ENCODE measurements around the gene HDAC4. TPM values are rescaled to one million over a fixed set of nuclear protein-coding genes. Genes with fewer than 3 reads are reported as not detected.

Gene HDAC4
- total RNA-seq, 1 experiment from 2014 or later, result 47.6 TPM

DNA sequence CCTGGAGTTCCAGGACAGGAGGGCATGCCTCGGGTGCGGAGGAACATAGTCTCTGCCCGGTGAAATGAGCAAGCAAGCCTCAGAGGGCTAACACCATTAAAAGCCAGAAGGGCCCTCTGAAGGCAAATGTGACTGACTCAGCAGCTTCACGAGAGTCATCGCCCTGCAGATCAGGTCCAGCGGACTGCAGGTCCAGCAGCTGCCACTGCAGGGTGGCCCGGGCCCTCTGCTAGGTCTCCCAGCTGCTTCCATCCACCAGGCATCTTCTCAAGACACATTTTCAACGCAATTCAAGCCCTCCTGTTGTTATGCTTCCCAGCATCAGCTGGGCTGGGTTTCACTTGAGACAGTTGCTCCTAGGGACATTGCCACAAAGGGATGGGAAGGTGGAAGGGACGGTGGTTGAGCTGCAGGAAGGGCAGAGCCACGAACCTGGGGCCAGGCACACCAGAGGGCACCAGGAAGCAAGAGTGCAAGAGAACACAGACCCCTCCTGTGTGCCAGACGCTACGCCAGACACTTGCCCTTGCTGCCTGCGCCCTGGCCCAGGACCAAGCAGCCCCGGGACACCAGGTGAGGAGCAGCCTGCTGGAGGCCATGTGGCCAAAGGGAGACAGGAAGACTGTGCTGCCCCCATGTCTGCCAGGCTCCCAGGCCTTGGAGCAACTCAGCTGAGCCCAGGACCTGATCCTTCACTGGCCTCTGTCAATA lies 173.0 kb downstream of the HDAC4 start:
- POLR2A ChIA-PET, result no interaction called here
- no TSS peak for BruUV-seq (replicated peaks)
- Histone ChIP-seq H3K4me3 (replicated peaks in 1 of 2; ENCODE audit: low read depth in 1 of 2, low read length in 2 of 2) (no peak overlapping the region), H3K79me2 (ENCODE audit: insufficient read depth, low read length) (peaks cover 11% of the 10 kb centered on the region; the same call in 1 of the 2 replicates), H4K20me1 (ENCODE audit: insufficient read depth) (no peaks in the 10 kb centered on the region), H3K36me3 (ENCODE audit: control insufficient read depth in 1 of 2, insufficient read depth in 2 of 2, low read length in 2 of 2) (no peaks in the 10 kb centered on the region), H3K9me3 (ENCODE audit: control insufficient read depth in 1 of 2, insufficient read depth in 1 of 2, low read depth in 1 of 2, low read length in 2 of 2) (no peaks in the 10 kb centered on the region), H3K27me3 (ENCODE audit: insufficient read depth, low read length) (no peaks in the 10 kb centered on the region), H3K4me2 (ENCODE audit: low read length) (0 out of 2 replicates have a peak overlapping the region, but pooled peaks have one; percentile 2), H3K27ac (ENCODE audit: low read depth, low read length) (no peak overlapping the region), H3K9me2 (ENCODE audit: insufficient read depth) (no peaks in the 10 kb centered on the region), H2AFZ (ENCODE audit: low read depth, low read length, poor library complexity, severe bottlenecking) (no peak overlapping the region), H3K9ac (ENCODE audit: low read length) (no peak overlapping the region), H3K4me1 (ENCODE audit: control insufficient read depth in 1 of 2, insufficient read depth in 2 of 2, low read length in 2 of 2) (peaks cover 24 to 57% of the 10 kb centered on the region in 2 experiments; a peak in 3 of 4 replicates)
- no peak for ATAC-seq
- no peak for DNase-seq (ENCODE audit: low read depth, low spot score)
- TF ChIP-seq, protein P1, sequence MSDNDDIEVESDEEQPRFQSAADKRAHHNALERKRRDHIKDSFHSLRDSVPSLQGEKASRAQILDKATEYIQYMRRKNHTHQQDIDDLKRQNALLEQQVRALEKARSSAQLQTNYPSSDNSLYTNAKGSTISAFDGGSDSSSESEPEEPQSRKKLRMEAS (IDR thresholded peaks at IDR 0.05), result no peak
- TF ChIP-seq POLR2A (IDR thresholded peaks at IDR 0.05; ENCODE audit: borderline replicate concordance, extremely low read depth, insufficient read depth, insufficient read length), result no peak
- no peak for TF ChIP-seq POLR2AphosphoS5 (IDR thresholded peaks at IDR 0.05; ENCODE audit: low read depth, low read length)
- no peak for TF ChIP-seq SP1 (IDR thresholded peaks at IDR 0.05; ENCODE audit: low read depth)
- TF ChIP-seq SRF (IDR thresholded peaks at IDR 0.05; ENCODE audit: low read depth), result no peak
- TF ChIP-seq TCF7L2 (IDR thresholded peaks at IDR 0.05; ENCODE audit: borderline replicate concordance, extremely low read depth, insufficient read depth, insufficient read length), result no peak
- no peak for TF ChIP-seq EZH2 (IDR thresholded peaks at IDR 0.05)
- TF ChIP-seq, protein P2, sequence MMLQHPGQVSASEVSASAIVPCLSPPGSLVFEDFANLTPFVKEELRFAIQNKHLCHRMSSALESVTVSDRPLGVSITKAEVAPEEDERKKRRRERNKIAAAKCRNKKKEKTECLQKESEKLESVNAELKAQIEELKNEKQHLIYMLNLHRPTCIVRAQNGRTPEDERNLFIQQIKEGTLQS (IDR thresholded peaks at IDR 0.05), result no peak
- TF ChIP-seq, protein P3, sequence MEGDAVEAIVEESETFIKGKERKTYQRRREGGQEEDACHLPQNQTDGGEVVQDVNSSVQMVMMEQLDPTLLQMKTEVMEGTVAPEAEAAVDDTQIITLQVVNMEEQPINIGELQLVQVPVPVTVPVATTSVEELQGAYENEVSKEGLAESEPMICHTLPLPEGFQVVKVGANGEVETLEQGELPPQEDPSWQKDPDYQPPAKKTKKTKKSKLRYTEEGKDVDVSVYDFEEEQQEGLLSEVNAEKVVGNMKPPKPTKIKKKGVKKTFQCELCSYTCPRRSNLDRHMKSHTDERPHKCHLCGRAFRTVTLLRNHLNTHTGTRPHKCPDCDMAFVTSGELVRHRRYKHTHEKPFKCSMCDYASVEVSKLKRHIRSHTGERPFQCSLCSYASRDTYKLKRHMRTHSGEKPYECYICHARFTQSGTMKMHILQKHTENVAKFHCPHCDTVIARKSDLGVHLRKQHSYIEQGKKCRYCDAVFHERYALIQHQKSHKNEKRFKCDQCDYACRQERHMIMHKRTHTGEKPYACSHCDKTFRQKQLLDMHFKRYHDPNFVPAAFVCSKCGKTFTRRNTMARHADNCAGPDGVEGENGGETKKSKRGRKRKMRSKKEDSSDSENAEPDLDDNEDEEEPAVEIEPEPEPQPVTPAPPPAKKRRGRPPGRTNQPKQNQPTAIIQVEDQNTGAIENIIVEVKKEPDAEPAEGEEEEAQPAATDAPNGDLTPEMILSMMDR (IDR thresholded peaks at IDR 0.05 in 2 of 3, conservative IDR thresholded peaks at IDR 0.05 in 1 of 3; ENCODE audit: borderline replicate concordance in 1 of 3, insufficient read depth in 1 of 3, low read depth in 2 of 3, low read length in 2 of 3), result no peak
- no peak for TF ChIP-seq ZNF274 (IDR thresholded peaks at IDR 0.05; ENCODE audit: low read depth, low read length)
- TF ChIP-seq, protein P4, sequence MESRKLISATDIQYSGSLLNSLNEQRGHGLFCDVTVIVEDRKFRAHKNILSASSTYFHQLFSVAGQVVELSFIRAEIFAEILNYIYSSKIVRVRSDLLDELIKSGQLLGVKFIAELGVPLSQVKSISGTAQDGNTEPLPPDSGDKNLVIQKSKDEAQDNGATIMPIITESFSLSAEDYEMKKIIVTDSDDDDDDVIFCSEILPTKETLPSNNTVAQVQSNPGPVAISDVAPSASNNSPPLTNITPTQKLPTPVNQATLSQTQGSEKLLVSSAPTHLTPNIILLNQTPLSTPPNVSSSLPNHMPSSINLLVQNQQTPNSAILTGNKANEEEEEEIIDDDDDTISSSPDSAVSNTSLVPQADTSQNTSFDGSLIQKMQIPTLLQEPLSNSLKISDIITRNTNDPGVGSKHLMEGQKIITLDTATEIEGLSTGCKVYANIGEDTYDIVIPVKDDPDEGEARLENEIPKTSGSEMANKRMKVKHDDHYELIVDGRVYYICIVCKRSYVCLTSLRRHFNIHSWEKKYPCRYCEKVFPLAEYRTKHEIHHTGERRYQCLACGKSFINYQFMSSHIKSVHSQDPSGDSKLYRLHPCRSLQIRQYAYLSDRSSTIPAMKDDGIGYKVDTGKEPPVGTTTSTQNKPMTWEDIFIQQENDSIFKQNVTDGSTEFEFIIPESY (IDR thresholded peaks at IDR 0.05; ENCODE audit: extremely low read depth, insufficient replicate concordance, low read length), result no peak
- TF ChIP-seq ELF1 (IDR thresholded peaks at IDR 0.05; ENCODE audit: borderline replicate concordance, low read depth), result no peak
- TF ChIP-seq FOSL1 (IDR thresholded peaks at IDR 0.05; ENCODE audit: low read depth), result no peak
- TF ChIP-seq CEBPB (IDR thresholded peaks at IDR 0.05; ENCODE audit: low read depth), result no peak
- TF ChIP-seq ZFX (IDR thresholded peaks at IDR 0.05), result no peak
- TF ChIP-seq, protein P5, sequence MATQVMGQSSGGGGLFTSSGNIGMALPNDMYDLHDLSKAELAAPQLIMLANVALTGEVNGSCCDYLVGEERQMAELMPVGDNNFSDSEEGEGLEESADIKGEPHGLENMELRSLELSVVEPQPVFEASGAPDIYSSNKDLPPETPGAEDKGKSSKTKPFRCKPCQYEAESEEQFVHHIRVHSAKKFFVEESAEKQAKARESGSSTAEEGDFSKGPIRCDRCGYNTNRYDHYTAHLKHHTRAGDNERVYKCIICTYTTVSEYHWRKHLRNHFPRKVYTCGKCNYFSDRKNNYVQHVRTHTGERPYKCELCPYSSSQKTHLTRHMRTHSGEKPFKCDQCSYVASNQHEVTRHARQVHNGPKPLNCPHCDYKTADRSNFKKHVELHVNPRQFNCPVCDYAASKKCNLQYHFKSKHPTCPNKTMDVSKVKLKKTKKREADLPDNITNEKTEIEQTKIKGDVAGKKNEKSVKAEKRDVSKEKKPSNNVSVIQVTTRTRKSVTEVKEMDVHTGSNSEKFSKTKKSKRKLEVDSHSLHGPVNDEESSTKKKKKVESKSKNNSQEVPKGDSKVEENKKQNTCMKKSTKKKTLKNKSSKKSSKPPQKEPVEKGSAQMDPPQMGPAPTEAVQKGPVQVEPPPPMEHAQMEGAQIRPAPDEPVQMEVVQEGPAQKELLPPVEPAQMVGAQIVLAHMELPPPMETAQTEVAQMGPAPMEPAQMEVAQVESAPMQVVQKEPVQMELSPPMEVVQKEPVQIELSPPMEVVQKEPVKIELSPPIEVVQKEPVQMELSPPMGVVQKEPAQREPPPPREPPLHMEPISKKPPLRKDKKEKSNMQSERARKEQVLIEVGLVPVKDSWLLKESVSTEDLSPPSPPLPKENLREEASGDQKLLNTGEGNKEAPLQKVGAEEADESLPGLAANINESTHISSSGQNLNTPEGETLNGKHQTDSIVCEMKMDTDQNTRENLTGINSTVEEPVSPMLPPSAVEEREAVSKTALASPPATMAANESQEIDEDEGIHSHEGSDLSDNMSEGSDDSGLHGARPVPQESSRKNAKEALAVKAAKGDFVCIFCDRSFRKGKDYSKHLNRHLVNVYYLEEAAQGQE (IDR thresholded peaks at IDR 0.05; ENCODE audit: low read depth), result no peak
- no peak for TF ChIP-seq EZH2phosphoT487 (IDR thresholded peaks at IDR 0.05; ENCODE audit: borderline replicate concordance)
- RAD21 ChIA-PET (ENCODE audit: low non-redundant PET in 1 of 2, low total read pairs in 2 of 2, uncharacterized antibody in 2 of 2, unreplicated experiment in 2 of 2), result no interaction called here
- CTCF ChIA-PET, result no interaction called here
- intact Hi-C loops (cut with micrococcal nuclease), result no loop called here
